ENCODE results near the gene C17orf107.

The C17orf107 gene

GRCh38 chr17:4935650-4936049 lies 36.3 kb downstream of the C17orf107 start:
- TF ChIP-seq GATA3 (IDR thresholded peaks at IDR 0.05; ENCODE audit: low read depth, low read length) (no peak), GATA2 (IDR thresholded peaks at IDR 0.05; ENCODE audit: low read depth, low read length) (no peak)

- no peak for TF ChIP-seq GATA2 (IDR thresholded peaks at IDR 0.05; ENCODE audit: low read depth, low read length)
- TF ChIP-seq GATA3 (IDR thresholded peaks at IDR 0.05; ENCODE audit: low read depth, low read length): no peak
These were observed 37.1 kb downstream of the C17orf107 start for GRCh38 chr17:4936436-4936835.

GRCh38 chr17:4937553-4937952 lies 38.2 kb downstream of the C17orf107 start:
- TF ChIP-seq GATA2 (IDR thresholded peaks at IDR 0.05; ENCODE audit: low read depth, low read length) (no peak), GATA3 (IDR thresholded peaks at IDR 0.05; ENCODE audit: low read depth, low read length) (no peak)

GRCh38 chr17:4938069-4938491 lies 38.7 kb downstream of the C17orf107 start:
- no peak for TF ChIP-seq GATA2 (IDR thresholded peaks at IDR 0.05; ENCODE audit: low read depth, low read length)
- TF ChIP-seq GATA3 (IDR thresholded peaks at IDR 0.05; ENCODE audit: low read depth, low read length): no peak

- TF ChIP-seq GATA3 (IDR thresholded peaks at IDR 0.05; ENCODE audit: low read depth, low read length): no peak
- TF ChIP-seq GATA2 (IDR thresholded peaks at IDR 0.05; ENCODE audit: low read depth, low read length): no peak
These were observed 39.6 kb downstream of the C17orf107 start for GRCh38 chr17:4938688-4939545.

- TF ChIP-seq GATA2 (IDR thresholded peaks at IDR 0.05; ENCODE audit: low read depth, low read length) (no peak), GATA3 (IDR thresholded peaks at IDR 0.05; ENCODE audit: low read depth, low read length) (no peak)
These were observed 40.1 kb downstream of the C17orf107 start for GRCh38 chr17:4939546-4939795.

GRCh38 chr17:4939796-4940554 lies 40.6 kb downstream of the C17orf107 start, which contains the start of the genes RNF167 and SLC25A11:
RNF167 (plus strand) TSS chr17:4940268; CDS start chr17:4940910, 642 bp downstream.
SLC25A11 (minus strand) TSS chr17:4940046; CDS start chr17:4939910, 136 bp downstream.
- TF ChIP-seq GATA3 (IDR thresholded peaks at IDR 0.05; ENCODE audit: low read depth, low read length): no peak
- no peak for TF ChIP-seq GATA2 (IDR thresholded peaks at IDR 0.05; ENCODE audit: low read depth, low read length)

GRCh38 chr17:4940555-4941318 lies 41.4 kb downstream of the C17orf107 start:
- TF ChIP-seq GATA2 (IDR thresholded peaks at IDR 0.05; ENCODE audit: low read depth, low read length) (no peak), GATA3 (IDR thresholded peaks at IDR 0.05; ENCODE audit: low read depth, low read length) (no peak)

- TF ChIP-seq GATA3 (IDR thresholded peaks at IDR 0.05; ENCODE audit: low read depth, low read length): no peak
- no peak for TF ChIP-seq GATA2 (IDR thresholded peaks at IDR 0.05; ENCODE audit: low read depth, low read length)
These were observed 41.9 kb downstream of the C17orf107 start for GRCh38 chr17:4941319-4941610.

- no peak for TF ChIP-seq GATA3 (IDR thresholded peaks at IDR 0.05; ENCODE audit: low read depth, low read length)
- TF ChIP-seq GATA2 (IDR thresholded peaks at IDR 0.05; ENCODE audit: low read depth, low read length): no peak
These were observed 43.6 kb downstream of the C17orf107 start for GRCh38 chr17:4942760-4943508.

- TF ChIP-seq GATA3 (IDR thresholded peaks at IDR 0.05; ENCODE audit: low read depth, low read length): no peak
- no peak for TF ChIP-seq GATA2 (IDR thresholded peaks at IDR 0.05; ENCODE audit: low read depth, low read length)
These were observed 44.8 kb downstream of the C17orf107 start for GRCh38 chr17:4944163-4944553.

- TF ChIP-seq GATA2 (IDR thresholded peaks at IDR 0.05; ENCODE audit: low read depth, low read length) (no peak), GATA3 (IDR thresholded peaks at IDR 0.05; ENCODE audit: low read depth, low read length) (no peak)
These were observed 45.3 kb downstream of the C17orf107 start for GRCh38 chr17:4944554-4945175.
